IMR-90 (cell line): ENCODE data around the gene SNX21. TPM values are rescaled to one million over a fixed set of nuclear protein-coding genes. Genes with fewer than 3 reads are reported as not detected.

Source experiments
- ATAC-seq: fragments of 200-7000 bp; cut with Tn5 transposase; 2 replicates; pipeline ENCODE4 v1.9.1; 2020; ENCODE audit warnings: low read depth, mild to moderate bottlenecking, moderate library complexity
- BruUV-seq: library from RNA; stranded (reverse); fragments of 400-500 nt; replicated peaks from 2 replicates; lab custom pipeline; 2021; lab: Mats Ljungman, UMichigan
- CTCF ChIA-PET: fragments of 300-600 bp; formaldehyde crosslinking; extraction: SDS; loops from one replicate; lab custom pipeline; 2021; ENCODE audit warnings: antibody characterized with exemption; lab: Yijun Ruan, JAX
- POLR2A ChIA-PET: fragments of 300-600 bp; sonication (Branson Sonifier 250); formaldehyde crosslinking; loops from one replicate; lab custom pipeline; 2022; ENCODE audit warnings: antibody characterized with exemption; ENCODE audit not compliant: unreplicated experiment; lab: Charles Lee
- DNase-seq: peaks from one replicate; pipeline ENCODE4 v3.0.0; 2013
- H2AFZ ChIP-seq: replicated peaks from 2 replicates; pipeline ENCODE3; 2013; ENCODE audit warnings: low read length, mild to moderate bottlenecking; ENCODE audit not compliant: poor library complexity
- H2AK5ac ChIP-seq: 2 replicates; pipeline ENCODE4 v1.6.1; 2013; ENCODE audit warnings: low read depth, low read length, inconsistent platforms
- H2AK9ac ChIP-seq: replicated peaks from 2 replicates; pipeline ENCODE3; 2013; ENCODE audit warnings: mild to moderate bottlenecking, low read depth, low read length, moderate library complexity; ENCODE audit not compliant: poor library complexity
- H2BK120ac ChIP-seq: 2 replicates; pipeline ENCODE4 v1.6.1; 2013; ENCODE audit warnings: low read depth, low read length, inconsistent platforms
- H2BK15ac ChIP-seq: 3 replicates; pipeline ENCODE4 v1.6.1; 2013; ENCODE audit warnings: low read depth, low read length, inconsistent platforms
- H2BK20ac ChIP-seq: 2 replicates; pipeline ENCODE4 v1.6.1; 2013; ENCODE audit warnings: low read depth, mild to moderate bottlenecking, inconsistent platforms, low read length, moderate library complexity
- H2BK5ac ChIP-seq: 2 replicates; pipeline ENCODE4 v1.6.1; 2013; ENCODE audit warnings: mild to moderate bottlenecking, low read depth, low read length, inconsistent platforms; ENCODE audit not compliant: poor library complexity, severe bottlenecking
- H3K14ac ChIP-seq: replicated peaks from 2 replicates; pipeline ENCODE4 v1.6.1; 2013; ENCODE audit warnings: low read depth, low read length, inconsistent platforms
- H3K18ac ChIP-seq: 2 replicates; pipeline ENCODE4 v1.6.1; 2013; ENCODE audit warnings: low read depth, low read length, control low read depth
- H3K23ac ChIP-seq: 2 replicates; pipeline ENCODE4 v1.6.1; 2013; ENCODE audit warnings: low read depth, low read length, inconsistent platforms
- H3K27ac ChIP-seq: 2 replicates; pipeline ENCODE4 v1.5.1; 2013; ENCODE audit warnings: mild to moderate bottlenecking, control low read depth, low read length; ENCODE audit not compliant: insufficient read depth
- H3K27me3 ChIP-seq: 2 replicates; pipeline ENCODE4 v1.6.1; 2013; ENCODE audit warnings: low read length; ENCODE audit not compliant: control insufficient read depth, insufficient read depth
- H3K36me3 ChIP-seq: 2 replicates; pipeline ENCODE4 v1.6.1; 2013; ENCODE audit warnings: low read length, mixed read lengths; ENCODE audit not compliant: control insufficient read depth, insufficient read depth
- H3K4ac ChIP-seq: 2 replicates; pipeline ENCODE4 v1.6.1; 2013; ENCODE audit warnings: low read depth, low read length, inconsistent platforms
- H3K4me1 ChIP-seq: 2 replicates; pipeline ENCODE4 v1.6.1; 2013; ENCODE audit warnings: low read length, mixed read lengths; ENCODE audit not compliant: control insufficient read depth, insufficient read depth
- H3K4me2 ChIP-seq: 2 replicates; pipeline ENCODE4 v1.6.1; 2013; ENCODE audit warnings: low read depth, mild to moderate bottlenecking, control low read depth, low read length, moderate library complexity
- H3K4me3 ChIP-seq: 2 replicates; pipeline ENCODE4 v1.5.1; 2013; ENCODE audit warnings: low read depth, mild to moderate bottlenecking, control low read depth, low read length, moderate library complexity; ENCODE audit not compliant: insufficient read depth
- H3K56ac ChIP-seq: 2 replicates; pipeline ENCODE4 v1.6.1; 2013; ENCODE audit warnings: low read length, inconsistent platforms; ENCODE audit not compliant: insufficient read depth; ENCODE audit errors: extremely low read depth
- H3K79me1 ChIP-seq, 2 experiments: 2 replicates each; pipeline ENCODE4 v1.6.1; 2013; ENCODE audit warnings: low read length in 2 of 2, inconsistent platforms in 1 of 2, low read depth in 1 of 2
- H3K9ac ChIP-seq: 2 replicates; pipeline ENCODE4 v1.6.1; 2013; ENCODE audit warnings: low read depth, low read length, control low read depth
- H3K9me1 ChIP-seq: 2 replicates; pipeline ENCODE4 v1.6.1; 2013; ENCODE audit warnings: low read length, inconsistent platforms; ENCODE audit not compliant: insufficient read depth
- H3K9me3 ChIP-seq: 2 replicates; pipeline ENCODE4 v1.6.1; 2013; ENCODE audit warnings: low read length; ENCODE audit not compliant: control insufficient read depth, insufficient read depth
- H4K20me1 ChIP-seq: 2 replicates; pipeline ENCODE4 v1.6.1; 2013; ENCODE audit warnings: low read length, inconsistent platforms; ENCODE audit not compliant: insufficient read depth
- H4K5ac ChIP-seq: 2 replicates; pipeline ENCODE4 v1.6.1; 2013; ENCODE audit warnings: mild to moderate bottlenecking, low read depth, low read length, control low read depth
- H4K8ac ChIP-seq, 2 experiments: 2 replicates each; pipeline ENCODE4 v1.6.1; 2013; ENCODE audit warnings: low read depth in 2 of 2, low read length in 2 of 2, control low read depth in 1 of 2, inconsistent platforms in 1 of 2
- H4K91ac ChIP-seq: 2 replicates; pipeline ENCODE4 v1.6.1; 2013; ENCODE audit warnings: low read depth, low read length, inconsistent platforms; ENCODE audit not compliant: insufficient read depth
- BHLHE40 ChIP-seq: fragments of 150-350 bp; IDR thresholded peaks from 2 replicates; pipeline ENCODE4 v1.6.1; 2016; ENCODE audit warnings: mild to moderate bottlenecking, low read depth, low read length
- ELK1 ChIP-seq: fragments of 150-350 bp; IDR thresholded peaks from 2 replicates; pipeline ENCODE4 v1.6.1; 2016; ENCODE audit warnings: low read depth, mild to moderate bottlenecking, low read length, moderate library complexity, borderline replicate concordance
- MAFK ChIP-seq: IDR thresholded peaks from 2 replicates; pipeline ENCODE4 v1.6.1; 2012; ENCODE audit warnings: low read depth, low read length, improper control_type of control experiment
- MAZ ChIP-seq: IDR thresholded peaks from 2 replicates; pipeline ENCODE4 v1.6.1; 2012; ENCODE audit warnings: low read depth, mild to moderate bottlenecking, low read length, improper control_type of control experiment, moderate library complexity, borderline replicate concordance
- MXI1 ChIP-seq: IDR thresholded peaks from 2 replicates; pipeline ENCODE4 v1.6.1; 2012; ENCODE audit warnings: low read depth, mild to moderate bottlenecking, low read length, moderate library complexity, borderline replicate concordance
- NFE2L2 ChIP-seq: fragments of 150-350 bp; IDR thresholded peaks from 2 replicates; pipeline ENCODE4 v1.6.1; 2016; ENCODE audit warnings: low read depth, mild to moderate bottlenecking, low read length
- RAD21 ChIP-seq: IDR thresholded peaks from 2 replicates; pipeline ENCODE4 v1.6.1; 2012; ENCODE audit warnings: low read length, improper control_type of control experiment
- RCOR1 ChIP-seq: IDR thresholded peaks from 2 replicates; pipeline ENCODE4 v1.6.1; 2012; ENCODE audit warnings: mild to moderate bottlenecking, low read length, improper control_type of control experiment; ENCODE audit not compliant: insufficient replicate concordance
- SMC3 ChIP-seq: fragments of 150-350 bp; IDR thresholded peaks from 2 replicates; pipeline ENCODE4 v1.6.1; 2016; ENCODE audit warnings: low read depth, mild to moderate bottlenecking, antibody characterized with exemption, low read length, moderate library complexity
- USF2 ChIP-seq: fragments of 150-350 bp; IDR thresholded peaks from 2 replicates; pipeline ENCODE4 v1.6.1; 2017; ENCODE audit warnings: mild to moderate bottlenecking, antibody characterized with exemption, low read length, low read depth
- WGBS, 2 experiments: methylation state at CpG; one replicate each; pipeline versions ENCODE4 v1.1.5 to v1.1.7; 2013; ENCODE audit warnings: missing lambda C conversion rate in 2 of 2; ENCODE audit not compliant: insufficient read length in 1 of 2; ENCODE audit errors: extremely low coverage in 2 of 2; 5-methylcytosine and 5-hydroxymethylcytosine counted together
- dilution Hi-C: fragments of 300-500 bp; cut with HindIII; formaldehyde crosslinking; loops from one replicate; pipeline ENCODE4 v1.14.3; 2018; ENCODE audit warnings: low sequenced_read_pairs; ENCODE audit not compliant: unreplicated experiment
- in situ Hi-C: fragments of 300-500 bp; cut with MboI; formaldehyde crosslinking; loops from 3 replicates; pipeline ENCODE4 v1.14.3; 2019; ENCODE audit warnings: low sequenced_read_pairs, inconsistent platforms, mixed read lengths
- intact Hi-C: fragments of 100-400 bp; cut with micrococcal nuclease; formaldehyde crosslinking; loops from 2 replicates; pipeline ENCODE4 v1.10.0; 2022
- polyA plus RNA-seq, 3 experiments: library from polyadenylated mRNA; depleted of rRNA; stranded (reverse); fragments of >200 nt; gene quantifications; 2 replicates each; pipeline ENCODE4 v1.2.3, GENCODE V29; 2012; ENCODE audit warnings: low replicate concordance in 1 of 3
- total RNA-seq: library from RNA; depleted of rRNA; stranded (reverse); fragments of >200 nt; gene quantifications from 2 replicates; pipeline ENCODE4 v1.2.3, GENCODE V29; 2012

The SNX21 gene
- total and polyA plus RNA-seq, 2 of the 4 experiments (the other 2 are of a cell fraction), result 11.1 to 17.9 TPM

GRCh38 chr20:45835825-45836224 is 2.2 kb downstream of the SNX21 start:
- no peak overlapping the region for H4K5ac ChIP-seq
- dilution Hi-C loops, result no loop called here
- no TSS peak for BruUV-seq
- H4K8ac ChIP-seq, result peak overlapping the region in 1 of 2 experiments; percentile 8; a peak in 1 of 4 replicates
- H2AK9ac ChIP-seq, result peak overlapping the region; percentile 23
- no peak overlapping the region for H2BK5ac ChIP-seq
- no peak for ATAC-seq
- H3K56ac ChIP-seq, result no peak overlapping the region
- in situ Hi-C loops, result no loop called here
- no peak overlapping the region for H2BK15ac ChIP-seq
- ChIA-PET CTCF (interaction anchor here (1.7 kb wide), 1 partner anchor 134 kb away, joined by 3 read pairs; no protein-coding TSS in a partner anchor), POLR2A (no interaction called here)
- peaks cover 15 to 27% of the 10 kb centered on the region in 2 experiments for H3K79me1 ChIP-seq
- H3K27me3 ChIP-seq, result no peaks in the 10 kb centered on the region
- no peak overlapping the region for H2BK20ac ChIP-seq
- H3K9ac ChIP-seq, result peak overlapping the region; percentile 37; the same call in 1 of the 2 replicates
- H3K36me3 ChIP-seq, result peaks cover 18% of the 10 kb centered on the region
- peak overlapping the region; percentile 1; the same call in 1 of the 2 replicates for H3K14ac ChIP-seq
- DNase-seq, result peak; percentile 47
- no peak for TF ChIP-seq MAZ
- no peak for TF ChIP-seq USF2
- no peak for TF ChIP-seq ELK1
- no peak for TF ChIP-seq SMC3
- TF ChIP-seq RAD21, result no peak
- no peak for TF ChIP-seq NFE2L2
- no peak for TF ChIP-seq BHLHE40
- TF ChIP-seq MAFK, result no peak
- no peak for TF ChIP-seq MXI1
- no peak for TF ChIP-seq RCOR1
- H2AK5ac ChIP-seq, result no peak overlapping the region
- no peak overlapping the region for H3K4ac ChIP-seq
- H4K20me1 ChIP-seq, result no peaks in the 10 kb centered on the region
- H3K4me2 ChIP-seq, result peak overlapping the region; percentile 98
- H3K27ac ChIP-seq, result no peak overlapping the region
- H3K9me3 ChIP-seq, result no peaks in the 10 kb centered on the region
- peak overlapping the region; percentile 52 for H2AFZ ChIP-seq
- H2BK120ac ChIP-seq, result no peak overlapping the region
- intact Hi-C loops, result loop anchor here (10.0 kb wide), 1 partner anchor 99 kb away; the partner anchor contains the start of gene PCIF1
- peaks cover 17% of the 10 kb centered on the region for H3K9me1 ChIP-seq
- H3K18ac ChIP-seq, result no peak overlapping the region
- 90% methylated on average over 2 of the region's 5 CpGs; no CpG with 5 or more reads in 1 of the 2 experiments for WGBS, 2 experiments
- peak overlapping the region; percentile 10; the same call in 1 of the 2 replicates for H3K23ac ChIP-seq
- no peak overlapping the region for H4K91ac ChIP-seq
- peaks cover 18% of the 10 kb centered on the region for H3K4me1 ChIP-seq
- H3K4me3 ChIP-seq, result no peak overlapping the region
